ENCODE data around the gene TRPV3.

Gene TRPV3

DNA sequence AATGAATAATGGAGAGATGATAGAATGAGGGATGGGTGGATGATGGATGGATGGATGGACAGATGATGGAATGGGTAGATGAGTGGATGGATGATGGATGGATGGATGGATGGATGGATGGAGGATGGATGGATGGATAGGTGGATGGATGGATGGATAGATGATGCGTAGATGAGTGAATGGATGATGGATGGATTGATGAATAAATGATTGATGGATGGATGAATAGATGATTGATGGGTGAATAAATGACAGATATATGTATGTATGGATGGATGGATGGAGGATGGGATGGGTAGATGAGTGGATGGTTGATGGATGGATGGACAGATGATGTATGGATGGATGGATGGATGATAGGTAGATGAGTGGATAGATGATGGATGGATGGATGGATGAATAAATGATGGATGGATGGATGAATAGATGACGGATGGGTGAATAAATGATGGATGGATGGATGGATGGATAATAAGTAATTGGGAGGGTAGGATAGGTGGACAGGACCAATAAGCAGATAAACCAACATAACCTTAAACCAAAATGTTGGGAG is 7.9 kb downstream of the TRPV3 start (continued):
- no peak for TF ChIP-seq ZNF510 (tag by site-specific recombination; IDR thresholded peaks at IDR 0.05; ENCODE audit: insufficient replicate concordance)
- TF ChIP-seq, protein P1, sequence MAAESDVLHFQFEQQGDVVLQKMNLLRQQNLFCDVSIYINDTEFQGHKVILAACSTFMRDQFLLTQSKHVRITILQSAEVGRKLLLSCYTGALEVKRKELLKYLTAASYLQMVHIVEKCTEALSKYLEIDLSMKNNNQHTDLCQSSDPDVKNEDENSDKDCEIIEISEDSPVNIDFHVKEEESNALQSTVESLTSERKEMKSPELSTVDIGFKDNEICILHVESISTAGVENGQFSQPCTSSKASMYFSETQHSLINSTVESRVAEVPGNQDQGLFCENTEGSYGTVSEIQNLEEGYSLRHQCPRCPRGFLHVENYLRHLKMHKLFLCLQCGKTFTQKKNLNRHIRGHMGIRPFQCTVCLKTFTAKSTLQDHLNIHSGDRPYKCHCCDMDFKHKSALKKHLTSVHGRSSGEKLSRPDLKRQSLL (tag by site-specific recombination; IDR thresholded peaks at IDR 0.05): no peak
- TF ChIP-seq SP3 (tag by site-specific recombination; IDR thresholded peaks at IDR 0.05): no peak
- TF ChIP-seq, protein P2, sequence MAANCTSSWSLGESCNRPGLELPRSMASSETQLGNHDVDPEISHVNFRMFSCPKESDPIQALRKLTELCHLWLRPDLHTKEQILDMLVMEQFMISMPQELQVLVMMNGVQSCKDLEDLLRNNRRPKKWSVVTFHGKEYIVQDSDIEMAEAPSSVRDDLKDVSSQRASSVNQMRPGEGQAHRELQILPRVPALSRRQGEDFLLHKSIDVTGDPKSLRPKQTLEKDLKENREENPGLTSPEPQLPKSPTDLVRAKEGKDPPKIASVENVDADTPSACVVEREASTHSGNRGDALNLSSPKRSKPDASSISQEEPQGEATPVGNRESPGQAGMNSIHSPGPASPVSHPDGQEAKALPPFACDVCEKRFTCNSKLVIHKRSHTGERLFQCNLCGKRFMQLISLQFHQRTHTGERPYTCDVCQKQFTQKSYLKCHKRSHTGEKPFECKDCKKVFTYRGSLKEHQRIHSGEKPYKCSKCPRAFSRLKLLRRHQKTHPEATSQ (tag by site-specific recombination; IDR thresholded peaks at IDR 0.05): no peak
- TF ChIP-seq, protein P3, sequence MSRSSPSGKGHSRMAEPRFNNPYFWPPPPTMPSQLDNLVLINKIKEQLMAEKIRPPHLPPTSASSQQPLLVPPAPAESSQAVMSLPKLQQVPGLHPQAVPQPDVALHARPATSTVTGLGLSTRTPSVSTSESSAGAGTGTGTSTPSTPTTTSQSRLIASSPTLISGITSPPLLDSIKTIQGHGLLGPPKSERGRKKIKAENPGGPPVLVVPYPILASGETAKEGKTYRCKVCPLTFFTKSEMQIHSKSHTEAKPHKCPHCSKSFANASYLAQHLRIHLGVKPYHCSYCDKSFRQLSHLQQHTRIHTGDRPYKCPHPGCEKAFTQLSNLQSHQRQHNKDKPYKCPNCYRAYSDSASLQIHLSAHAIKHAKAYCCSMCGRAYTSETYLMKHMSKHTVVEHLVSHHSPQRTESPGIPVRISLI (tag by site-specific recombination; IDR thresholded peaks at IDR 0.05): no peak
- no peak for TF ChIP-seq ZNF561 (tag by site-specific recombination; IDR thresholded peaks at IDR 0.05; ENCODE audit: borderline replicate concordance)
- TF ChIP-seq, protein P4, sequence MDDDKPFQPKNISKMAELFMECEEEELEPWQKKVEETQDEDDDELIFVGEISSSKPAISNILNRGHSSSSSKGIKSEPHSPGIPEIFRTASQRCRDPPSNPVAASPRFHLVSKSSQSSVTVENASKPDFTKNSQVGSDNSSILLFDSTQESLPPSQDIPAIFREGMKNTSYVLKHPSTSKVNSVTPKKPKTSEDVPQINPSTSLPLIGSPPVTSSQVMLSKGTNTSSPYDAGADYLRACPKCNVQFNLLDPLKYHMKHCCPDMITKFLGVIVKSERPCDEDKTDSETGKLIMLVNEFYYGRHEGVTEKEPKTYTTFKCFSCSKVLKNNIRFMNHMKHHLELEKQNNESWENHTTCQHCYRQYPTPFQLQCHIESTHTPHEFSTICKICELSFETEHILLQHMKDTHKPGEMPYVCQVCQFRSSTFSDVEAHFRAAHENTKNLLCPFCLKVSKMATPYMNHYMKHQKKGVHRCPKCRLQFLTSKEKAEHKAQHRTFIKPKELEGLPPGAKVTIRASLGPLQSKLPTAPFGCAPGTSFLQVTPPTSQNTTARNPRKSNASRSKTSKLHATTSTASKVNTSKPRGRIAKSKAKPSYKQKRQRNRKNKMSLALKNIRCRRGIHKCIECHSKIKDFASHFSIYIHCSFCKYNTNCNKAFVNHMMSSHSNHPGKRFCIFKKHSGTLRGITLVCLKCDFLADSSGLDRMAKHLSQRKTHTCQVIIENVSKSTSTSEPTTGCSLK (tag by site-specific recombination; IDR thresholded peaks at IDR 0.05): no peak
- TF ChIP-seq ZIC2 (tag by site-specific recombination; IDR thresholded peaks at IDR 0.05): no peak
- TF ChIP-seq ZNF10 (tag by site-specific recombination; IDR thresholded peaks at IDR 0.05): no peak

DNA sequence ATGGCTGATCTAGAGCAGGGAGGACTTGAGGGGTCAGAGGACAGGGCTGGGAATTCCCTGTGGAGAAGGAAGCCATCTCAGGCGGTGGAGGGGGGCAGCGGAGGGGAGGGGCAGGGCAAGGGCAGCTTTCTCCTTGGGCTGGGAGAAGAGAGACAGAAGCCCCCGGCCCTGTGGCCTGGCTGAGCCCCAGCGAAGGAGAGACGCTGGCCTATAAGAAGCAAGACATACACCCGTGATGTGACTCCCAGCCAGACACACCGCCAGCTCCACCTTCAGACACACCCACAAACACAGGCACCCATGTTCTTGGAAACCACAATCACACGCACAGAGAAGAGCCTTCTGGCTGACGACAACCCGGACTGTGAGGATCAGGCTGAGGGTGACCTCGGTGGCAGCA is 10.0 kb downstream of the TRPV3 start:
- CTCF ChIA-PET: no interaction called here
- TF ChIP-seq RBAK (tag by site-specific recombination; IDR thresholded peaks at IDR 0.05) (no peak), IKZF3 (tag by site-specific recombination; IDR thresholded peaks at IDR 0.05) (no peak), ZNF169 (tag by site-specific recombination; IDR thresholded peaks at IDR 0.05) (no peak), ZNF2 (tag by site-specific recombination; IDR thresholded peaks at IDR 0.05) (no peak), ZNF350 (tag by site-specific recombination; IDR thresholded peaks at IDR 0.05) (no peak), ZNF626 (tag by site-specific recombination; IDR thresholded peaks at IDR 0.05) (no peak), ZNF707 (tag by site-specific recombination; IDR thresholded peaks at IDR 0.05) (no peak), ZNF555 (tag by site-specific recombination; conservative IDR thresholded peaks at IDR 0.05) (no peak)
- TF ChIP-seq, protein P4 (tag by site-specific recombination; IDR thresholded peaks at IDR 0.05): no peak
- TF ChIP-seq, protein P5, sequence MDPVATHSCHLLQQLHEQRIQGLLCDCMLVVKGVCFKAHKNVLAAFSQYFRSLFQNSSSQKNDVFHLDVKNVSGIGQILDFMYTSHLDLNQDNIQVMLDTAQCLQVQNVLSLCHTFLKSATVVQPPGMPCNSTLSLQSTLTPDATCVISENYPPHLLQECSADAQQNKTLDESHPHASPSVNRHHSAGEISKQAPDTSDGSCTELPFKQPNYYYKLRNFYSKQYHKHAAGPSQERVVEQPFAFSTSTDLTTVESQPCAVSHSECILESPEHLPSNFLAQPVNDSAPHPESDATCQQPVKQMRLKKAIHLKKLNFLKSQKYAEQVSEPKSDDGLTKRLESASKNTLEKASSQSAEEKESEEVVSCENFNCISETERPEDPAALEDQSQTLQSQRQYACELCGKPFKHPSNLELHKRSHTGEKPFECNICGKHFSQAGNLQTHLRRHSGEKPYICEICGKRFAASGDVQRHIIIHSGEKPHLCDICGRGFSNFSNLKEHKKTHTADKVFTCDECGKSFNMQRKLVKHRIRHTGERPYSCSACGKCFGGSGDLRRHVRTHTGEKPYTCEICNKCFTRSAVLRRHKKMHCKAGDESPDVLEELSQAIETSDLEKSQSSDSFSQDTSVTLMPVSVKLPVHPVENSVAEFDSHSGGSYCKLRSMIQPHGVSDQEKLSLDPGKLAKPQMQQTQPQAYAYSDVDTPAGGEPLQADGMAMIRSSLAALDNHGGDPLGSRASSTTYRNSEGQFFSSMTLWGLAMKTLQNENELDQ (tag by site-specific recombination; IDR thresholded peaks at IDR 0.05; ENCODE audit: low read depth): no peak
- TF ChIP-seq, protein P6, sequence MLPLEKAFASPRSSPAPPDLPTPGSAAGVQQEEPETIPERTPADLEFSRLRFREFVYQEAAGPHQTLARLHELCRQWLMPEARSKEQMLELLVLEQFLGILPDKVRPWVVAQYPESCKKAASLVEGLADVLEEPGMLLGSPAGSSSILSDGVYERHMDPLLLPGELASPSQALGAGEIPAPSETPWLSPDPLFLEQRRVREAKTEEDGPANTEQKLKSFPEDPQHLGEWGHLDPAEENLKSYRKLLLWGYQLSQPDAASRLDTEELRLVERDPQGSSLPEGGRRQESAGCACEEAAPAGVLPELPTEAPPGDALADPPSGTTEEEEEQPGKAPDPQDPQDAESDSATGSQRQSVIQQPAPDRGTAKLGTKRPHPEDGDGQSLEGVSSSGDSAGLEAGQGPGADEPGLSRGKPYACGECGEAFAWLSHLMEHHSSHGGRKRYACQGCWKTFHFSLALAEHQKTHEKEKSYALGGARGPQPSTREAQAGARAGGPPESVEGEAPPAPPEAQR (tag by site-specific recombination; IDR thresholded peaks at IDR 0.05): no peak
- TF ChIP-seq, protein P1 (tag by site-specific recombination; IDR thresholded peaks at IDR 0.05): no peak

More for the DNA sequence above, 10.0 kb downstream of the TRPV3 start:
- POLR2A ChIA-PET: no interaction called here
- Histone ChIP-seq H3K27ac (ENCODE audit: extremely low read depth, low read depth, low read length) (no peak overlapping the region), H3K36me3 (ENCODE audit: control insufficient read depth in 2 of 2, insufficient read depth in 1 of 2, low read length in 2 of 2) (no peaks in the 10 kb centered on the region), H3K4me1 (ENCODE audit: control insufficient read depth, insufficient read depth, low read length) (no peaks in the 10 kb centered on the region), H3K4me3 (ENCODE audit: low read depth, low read length) (no peak overlapping the region), H3K9me3 (ENCODE audit: control insufficient read depth, insufficient read depth, low read depth, low read length) (no peaks in the 10 kb centered on the region)

All from HEK293 (cell line).